Globus pallidus (tissue), 1 donor: ENCODE results near the gene DKK3.

ENCODE experiments used
- DNase-seq: peaks from one replicate; pipeline ENCODE4 v3.0.0-alpha.2; 2015; ENCODE audit warnings: low spot score

The DKK3 gene

GRCh38 chr11:12029738-12030363 is 21.4 kb upstream of the DKK3 start:
- no peak for DNase-seq

- DNase-seq: no peak
Measured at GRCh38 chr11:12029119-12029518, 20.7 kb upstream of the DKK3 start.

- no peak for DNase-seq
Measured at GRCh38 chr11:12028303-12028702, 19.9 kb upstream of the DKK3 start.

GRCh38 chr11:12026331-12027211 is 18.1 kb upstream of the DKK3 start:
- DNase-seq: no peak

GRCh38 chr11:12024254-12024926 is 16.0 kb upstream of the DKK3 start:
- DNase-seq: no peak

GRCh38 chr11:12023015-12023414 is 14.6 kb upstream of the DKK3 start:
- no peak for DNase-seq

- DNase-seq: no peak
Measured at GRCh38 chr11:12020546-12020945, 12.1 kb upstream of the DKK3 start.

GRCh38 chr11:12019866-12020416 is 11.5 kb upstream of the DKK3 start:
- no peak for DNase-seq

- peak; percentile 81 for DNase-seq
Measured at GRCh38 chr11:12019337-12019736, 10.9 kb upstream of the DKK3 start.

GRCh38 chr11:12017865-12018453 is 9.5 kb upstream of the DKK3 start:
- DNase-seq: no peak

- DNase-seq: no peak
Measured at GRCh38 chr11:12017243-12017678, 8.8 kb upstream of the DKK3 start.

- DNase-seq: no peak
Measured at GRCh38 chr11:12016246-12016645, 7.8 kb upstream of the DKK3 start.

- no peak for DNase-seq
Measured at GRCh38 chr11:12015486-12015885, 7.1 kb upstream of the DKK3 start.

GRCh38 chr11:12013781-12014180 is 5.4 kb upstream of the DKK3 start:
- DNase-seq: no peak

GRCh38 chr11:12009617-12010321 is 1.3 kb upstream of the DKK3 start:
- no peak for DNase-seq

GRCh38 chr11:12008790-12009616 is 577 bp upstream of the DKK3 start:
- DNase-seq: no peak

GRCh38 chr11:12007230-12007593 is 1.2 kb downstream of the DKK3 start:
- DNase-seq: no peak

GRCh38 chr11:12006552-12007229 is 1.7 kb downstream of the DKK3 start:
- DNase-seq: no peak

GRCh38 chr11:12005476-12005875 is 3.0 kb downstream of the DKK3 start:
- no peak for DNase-seq

- DNase-seq: no peak
Measured at GRCh38 chr11:12005061-12005460, 3.4 kb downstream of the DKK3 start.
